Sigmoid colon (tissue), 4 donors: Measurements from ENCODE around the gene NUMA1.

ENCODE experiments used
- EP300 ChIP-seq, 4 donors: sonication (generic); formaldehyde crosslinking; IDR thresholded peaks; one replicate each; pipeline ENCODE4 v1.6.1; 2017; ENCODE audit warnings: antibody characterized with exemption in 4 of 4
- POLR2A ChIP-seq, 2 donors: fragments of 450-650 bp; IDR thresholded peaks; one replicate each; pipeline ENCODE4 v1.6.1; 2016; ENCODE audit warnings: antibody characterized with exemption in 2 of 2, mild to moderate bottlenecking in 2 of 2, moderate library complexity in 2 of 2
- TF ChIP-seq, protein P1 (sequence below), 4 experiments: fragments of 450-650 bp in 3 of 4; fragments of 200-600 bp in 1 of 4; IDR thresholded peaks; one replicate each; pipeline ENCODE4 v1.5.1; 2016 to 2019; ENCODE audit warnings: antibody characterized with exemption in 4 of 4, mild to moderate bottlenecking in 3 of 4, moderate library complexity in 2 of 4

DNA sequence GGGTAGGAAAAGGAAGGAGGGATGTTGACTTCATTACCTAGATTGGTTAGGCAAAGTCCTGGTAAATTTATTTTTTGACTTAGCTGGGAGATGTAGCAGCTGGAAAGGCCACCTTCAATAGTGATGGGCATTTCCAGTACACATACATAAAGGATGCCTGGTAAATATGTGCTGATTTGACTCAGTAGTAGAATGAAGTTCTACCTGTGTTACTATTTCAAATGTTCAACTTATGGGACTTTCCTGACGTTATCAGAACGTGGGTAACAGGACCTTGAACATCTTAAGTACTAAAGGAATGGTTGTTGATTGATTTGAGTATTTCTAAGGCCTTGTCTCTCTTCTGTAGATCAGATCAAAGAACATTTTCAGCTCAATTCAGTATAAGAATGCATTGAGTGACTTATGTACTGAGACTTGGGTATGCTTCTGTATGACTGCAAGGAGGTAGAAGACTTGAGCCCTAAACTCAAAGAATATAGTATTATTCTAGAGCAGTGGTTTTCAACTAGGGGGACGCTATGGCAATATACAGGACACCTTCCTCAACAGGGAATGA, 124.4 kb downstream of the NUMA1 start:
- TF ChIP-seq EP300 (IDR thresholded peaks at IDR 0.05) (no peak), POLR2A (IDR thresholded peaks at IDR 0.05) (no peak)
- TF ChIP-seq, protein P1, sequence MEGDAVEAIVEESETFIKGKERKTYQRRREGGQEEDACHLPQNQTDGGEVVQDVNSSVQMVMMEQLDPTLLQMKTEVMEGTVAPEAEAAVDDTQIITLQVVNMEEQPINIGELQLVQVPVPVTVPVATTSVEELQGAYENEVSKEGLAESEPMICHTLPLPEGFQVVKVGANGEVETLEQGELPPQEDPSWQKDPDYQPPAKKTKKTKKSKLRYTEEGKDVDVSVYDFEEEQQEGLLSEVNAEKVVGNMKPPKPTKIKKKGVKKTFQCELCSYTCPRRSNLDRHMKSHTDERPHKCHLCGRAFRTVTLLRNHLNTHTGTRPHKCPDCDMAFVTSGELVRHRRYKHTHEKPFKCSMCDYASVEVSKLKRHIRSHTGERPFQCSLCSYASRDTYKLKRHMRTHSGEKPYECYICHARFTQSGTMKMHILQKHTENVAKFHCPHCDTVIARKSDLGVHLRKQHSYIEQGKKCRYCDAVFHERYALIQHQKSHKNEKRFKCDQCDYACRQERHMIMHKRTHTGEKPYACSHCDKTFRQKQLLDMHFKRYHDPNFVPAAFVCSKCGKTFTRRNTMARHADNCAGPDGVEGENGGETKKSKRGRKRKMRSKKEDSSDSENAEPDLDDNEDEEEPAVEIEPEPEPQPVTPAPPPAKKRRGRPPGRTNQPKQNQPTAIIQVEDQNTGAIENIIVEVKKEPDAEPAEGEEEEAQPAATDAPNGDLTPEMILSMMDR (IDR thresholded peaks at IDR 0.05): no peak
